C4-2B (cell line): ENCODE results near the gene PDLIM5.

Experiments used
- CTCF ChIP-seq: fragments of 450-650 bp; conservative IDR thresholded peaks from 2 replicates; pipeline ENCODE4 v1.5.1; 2017; ENCODE audit warnings: mild to moderate bottlenecking
- ZFX ChIP-seq: fragments of 450-650 bp; IDR thresholded peaks from 2 replicates; pipeline ENCODE4 v1.6.1; 2017

- TF ChIP-seq CTCF, result peak; percentile 26
- TF ChIP-seq ZFX, result no peak
These were observed 197.8 kb downstream of the PDLIM5 start for GRCh38 chr4:94649381-94650133.
